HepG2 (cell line): ENCODE measurements around the gene YBX2. TPM values are rescaled to one million over a fixed set of nuclear protein-coding genes. Genes with fewer than 3 reads are reported as not detected.
A peak's percentile ranks its signal among the peaks of the same experiment; 100 is the strongest.

ENCODE experiments used
- GABPA ChIP-seq, 2 experiments: IDR thresholded peaks; 2 replicates each; pipeline ENCODE4 v1.6.1; 2011 to 2016; ENCODE audit warnings: low read depth in 2 of 2, low read length in 1 of 2, missing biosample characterization in 1 of 2, missing genetic modification characterization in 1 of 2
- HDAC1 ChIP-seq: sonication (generic); formaldehyde crosslinking; IDR thresholded peaks from 2 replicates; pipeline ENCODE4 v1.5.1; 2020; ENCODE audit warnings: mild to moderate bottlenecking, missing genetic modification reagents
- IRF9 ChIP-seq: sonication (generic); formaldehyde crosslinking; IDR thresholded peaks from 2 replicates; pipeline ENCODE4 v1.8.0; 2022; ENCODE audit warnings: missing genetic modification reagents, mild to moderate bottlenecking, borderline replicate concordance
- KIAA2018 ChIP-seq: sonication (generic); formaldehyde crosslinking; IDR thresholded peaks from 2 replicates; pipeline ENCODE4 v1.5.0; 2020; ENCODE audit warnings: mild to moderate bottlenecking, missing genetic modification reagents, borderline replicate concordance
- MNT ChIP-seq: fragments of 450-650 bp; IDR thresholded peaks from 2 replicates; pipeline ENCODE4 v1.6.1; 2016
- POLR2AphosphoS5 ChIP-seq: IDR thresholded peaks from 2 replicates; pipeline ENCODE4 v1.6.1; 2012; ENCODE audit warnings: low read depth, low read length
- PRMT3 ChIP-seq: sonication (generic); formaldehyde crosslinking; IDR thresholded peaks from 2 replicates; pipeline ENCODE4 v1.8.1; 2022; ENCODE audit warnings: low read depth, mild to moderate bottlenecking, moderate library complexity, missing genetic modification reagents, borderline replicate concordance
- RARG ChIP-seq: sonication (generic); formaldehyde crosslinking; IDR thresholded peaks from 2 replicates; pipeline ENCODE4 v1.4.0; 2020; ENCODE audit warnings: low read depth, mild to moderate bottlenecking, missing genetic modification reagents
- SALL2 ChIP-seq: sonication (generic); formaldehyde crosslinking; IDR thresholded peaks from 2 replicates; pipeline ENCODE4 v1.8.1; 2023; ENCODE audit warnings: mild to moderate bottlenecking, missing genetic modification reagents, inconsistent platforms
- SMAD9 ChIP-seq: sonication (generic); formaldehyde crosslinking; IDR thresholded peaks from 2 replicates; pipeline ENCODE4 v1.5.1; 2020; ENCODE audit warnings: mild to moderate bottlenecking, missing genetic modification reagents
- TBX2 ChIP-seq: sonication (generic); formaldehyde crosslinking; IDR thresholded peaks from 2 replicates; pipeline ENCODE4 v1.5.0; 2020; ENCODE audit warnings: missing genetic modification reagents, mild to moderate bottlenecking, borderline replicate concordance
- TP53 ChIP-seq: sonication (generic); formaldehyde crosslinking; conservative IDR thresholded peaks from 2 replicates; pipeline ENCODE4 v1.4.0; 2020; ENCODE audit warnings: missing genetic modification reagents
- ZNF143 ChIP-seq: sonication (generic); formaldehyde crosslinking; IDR thresholded peaks from 2 replicates; pipeline ENCODE4 v1.4.0; 2020; ENCODE audit warnings: missing genetic modification reagents
- ZNF251 ChIP-seq: sonication (generic); formaldehyde crosslinking; IDR thresholded peaks from 2 replicates; pipeline ENCODE4 v1.9.0; 2021; ENCODE audit warnings: mild to moderate bottlenecking, missing genetic modification reagents
- ZNF350 ChIP-seq: sonication (generic); formaldehyde crosslinking; IDR thresholded peaks from 2 replicates; pipeline ENCODE4 v1.4.0; 2020; ENCODE audit warnings: mild to moderate bottlenecking, low read depth, missing genetic modification reagents, borderline replicate concordance
- ZNF569 ChIP-seq: sonication (generic); formaldehyde crosslinking; IDR thresholded peaks from 2 replicates; pipeline ENCODE4 v1.5.0; 2020; ENCODE audit warnings: mild to moderate bottlenecking, missing genetic modification reagents, moderate library complexity, borderline replicate concordance
- ZNF670 ChIP-seq: sonication (generic); formaldehyde crosslinking; IDR thresholded peaks from 2 replicates; pipeline ENCODE4 v1.8.0; 2022; ENCODE audit warnings: mild to moderate bottlenecking, missing genetic modification reagents, borderline replicate concordance
- ZSCAN31 ChIP-seq: sonication (generic); formaldehyde crosslinking; IDR thresholded peaks from 2 replicates; pipeline ENCODE4 v1.5.0; 2020; ENCODE audit warnings: low read depth, mild to moderate bottlenecking, missing genetic modification reagents
- polyA plus RNA-seq, 8 experiments: library from polyadenylated mRNA; depleted of rRNA in 3 of 8; stranded (reverse) in 7 of 8; unstranded in 1 of 8; fragments of >200 nt; fragmentation: Illumina TruSeq in 4 of 8; extraction: Trizol in 4 of 8; gene quantifications; 2 replicates each; pipeline versions ENCODE4 v1.2.1 to v1.2.3, GENCODE V29; 2011 to 2016; ENCODE audit warnings: low read depth in 4 of 8, missing spikeins in 1 of 8, mixed read lengths in 1 of 8; ENCODE audit not compliant: insufficient read depth in 1 of 8
- total RNA-seq, 5 experiments: library from RNA; depleted of rRNA; stranded (reverse); fragments of >200 nt; fragmentation: Illumina TruSeq; extraction: Trizol; gene quantifications; 2 replicates each; pipeline ENCODE4 v1.2.3, GENCODE V29; 2016; ENCODE audit warnings: low read depth in 1 of 5

YBX2 gene
- total and polyA plus RNA-seq, 2 of the 13 experiments (the other 11 are each of a cell fraction or from before 2014, with no cell fraction given): 0.12 to 0.22 TPM

- no peak for TF ChIP-seq KIAA2018 (CRISPR knock-in tag)
- TF ChIP-seq IRF9 (CRISPR knock-in tag): no peak
- no peak for TF ChIP-seq GABPA (IDR thresholded peaks at IDR 0.05; ENCODE audit: low read depth, low read length)
- TF ChIP-seq GABPA (CRISPR knock-in tag; IDR thresholded peaks at IDR 0.05; ENCODE audit: low read depth): peak; percentile 68; the same call in 1 of the 2 replicates
- no peak for TF ChIP-seq PRMT3 (CRISPR knock-in tag)
- 0 out of 2 replicates have a peak, but pooled peaks have one; percentile 44 for TF ChIP-seq SMAD9 (CRISPR knock-in tag)
- TF ChIP-seq ZNF670 (CRISPR knock-in tag): no peak
- TF ChIP-seq ZNF569 (CRISPR knock-in tag): no peak
- TF ChIP-seq ZNF350 (CRISPR knock-in tag): 0 out of 2 replicates have a peak, but pooled peaks have one; percentile 52
- no peak for TF ChIP-seq ZNF251 (CRISPR knock-in tag)
- no peak for TF ChIP-seq RARG (CRISPR knock-in tag)
- 0 out of 2 replicates have a peak, but pooled peaks have one; percentile 55 for TF ChIP-seq ZSCAN31 (CRISPR knock-in tag)
- TF ChIP-seq HDAC1: peak; percentile 36; the same call in 1 of the 2 replicates
- peak; percentile 67 for TF ChIP-seq TBX2 (CRISPR knock-in tag)
- TF ChIP-seq TP53: no peak
- TF ChIP-seq POLR2AphosphoS5: peak; percentile 97
- TF ChIP-seq ZNF143 (CRISPR knock-in tag): peak; percentile 46; the same call in 1 of the 2 replicates
- TF ChIP-seq SALL2 (CRISPR knock-in tag): peak; percentile 13; the same call in 1 of the 2 replicates
- peak; percentile 75 for TF ChIP-seq MNT
Measured at GRCh38 chr17:7306911-7307685, 12.7 kb upstream of the YBX2 start, which contains the start of gene EIF5A (continued).
